Ishikawa (cell line): ENCODE measurements around the gene PSPC1.

Experiments
- CEBPB ChIP-seq: IDR thresholded peaks from 2 replicates; pipeline ENCODE4 v1.6.1; 2012
- CREB1 ChIP-seq: IDR thresholded peaks from 2 replicates; pipeline ENCODE4 v1.6.1; 2012; ENCODE audit warnings: low read depth
- EGR1 ChIP-seq: IDR thresholded peaks from 2 replicates; pipeline ENCODE4 v1.6.1; 2012
- EP300 ChIP-seq: IDR thresholded peaks from 2 replicates; pipeline ENCODE4 v1.6.1; 2012; ENCODE audit warnings: borderline replicate concordance
- FOXM1 ChIP-seq: IDR thresholded peaks from 2 replicates; pipeline ENCODE4 v1.6.1; 2012; ENCODE audit warnings: low read depth, borderline replicate concordance
- MAX ChIP-seq: IDR thresholded peaks from 2 replicates; pipeline ENCODE4 v1.6.1; 2012
- NFIC ChIP-seq: IDR thresholded peaks from 2 replicates; pipeline ENCODE4 v1.6.1; 2012
- RAD21 ChIP-seq: IDR thresholded peaks from 2 replicates; pipeline ENCODE4 v1.6.1; 2012; ENCODE audit warnings: low read depth
- REST ChIP-seq: IDR thresholded peaks from 2 replicates; pipeline ENCODE4 v1.6.1; 2012; ENCODE audit warnings: low read depth, mild to moderate bottlenecking
- TAF1 ChIP-seq: IDR thresholded peaks from 2 replicates; pipeline ENCODE4 v1.6.1; 2012; ENCODE audit warnings: low read depth, mild to moderate bottlenecking
- TCF12 ChIP-seq: IDR thresholded peaks from 2 replicates; pipeline ENCODE4 v1.6.1; 2012; ENCODE audit warnings: low read depth
- TEAD4 ChIP-seq: IDR thresholded peaks from 2 replicates; pipeline ENCODE4 v1.6.1; 2012
- USF1 ChIP-seq: IDR thresholded peaks from 2 replicates; pipeline ENCODE4 v1.6.1; 2012
- YY1 ChIP-seq: IDR thresholded peaks from 2 replicates; pipeline ENCODE4 v1.6.1; 2012; ENCODE audit warnings: low read depth
- ZBTB7A ChIP-seq: IDR thresholded peaks from 2 replicates; pipeline ENCODE4 v1.6.1; 2012; ENCODE audit warnings: low read depth

The PSPC1 gene

GRCh38 chr13:19737844-19738557 is 44.7 kb downstream of the PSPC1 start:
- TF ChIP-seq EP300: no peak
- TF ChIP-seq USF1: no peak
- TF ChIP-seq REST: no peak
- TF ChIP-seq NFIC: no peak
- no peak for TF ChIP-seq TEAD4
- no peak for TF ChIP-seq CREB1
- TF ChIP-seq CEBPB: no peak
- no peak for TF ChIP-seq ZBTB7A
- TF ChIP-seq EGR1: no peak
- no peak for TF ChIP-seq TAF1
- no peak for TF ChIP-seq MAX
- TF ChIP-seq FOXM1: no peak
- TF ChIP-seq YY1: no peak
- TF ChIP-seq RAD21: no peak

DNA sequence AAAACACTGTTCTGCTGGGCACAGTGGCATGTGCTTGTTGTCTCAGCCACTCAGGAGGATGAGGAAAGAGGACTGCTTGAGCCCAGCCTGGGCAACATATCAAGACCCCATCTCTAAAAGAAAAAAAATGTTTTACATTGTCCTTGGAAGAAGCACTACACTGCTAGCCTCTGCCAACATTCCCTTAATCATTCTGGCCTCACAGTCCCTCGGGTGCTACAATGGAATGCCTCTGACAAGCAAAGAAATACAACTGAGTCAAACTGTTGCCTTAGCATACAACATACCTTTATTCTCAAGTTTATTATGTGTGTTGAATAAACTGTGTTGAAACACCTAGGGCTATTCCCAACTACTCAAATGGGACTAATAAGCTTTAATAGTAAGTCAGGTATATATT is 56.1 kb downstream of the PSPC1 start:
- no peak for TF ChIP-seq MAX
- no peak for TF ChIP-seq FOXM1
- no peak for TF ChIP-seq TCF12
- TF ChIP-seq REST: no peak
- TF ChIP-seq RAD21: no peak
- no peak for TF ChIP-seq EP300
- TF ChIP-seq NFIC: no peak

- TF ChIP-seq YY1 (no peak), USF1 (no peak), TCF12 (no peak), MAX (no peak), ZBTB7A (no peak), CEBPB (no peak), TAF1 (no peak), RAD21 (no peak)
Measured at GRCh38 chr13:19725320-19725719, 57.4 kb downstream of the PSPC1 start.

GRCh38 chr13:19720039-19720438 is 62.7 kb downstream of the PSPC1 start:
- no peak for TF ChIP-seq TEAD4
- TF ChIP-seq REST: no peak
- no peak for TF ChIP-seq ZBTB7A
